Keratinocyte (primary cell): ENCODE measurements around the gene PTRHD1.

Experiments used
- EZH2 ChIP-seq: IDR thresholded peaks from one replicate; pipeline ENCODE4 v1.6.1; 2012; ENCODE audit warnings: inconsistent platforms, mild to moderate bottlenecking, low read length, moderate library complexity
- TF ChIP-seq, protein P1 (sequence below), 3 experiments: IDR thresholded peaks in 1 of 3; conservative IDR thresholded peaks in 1 of 3; optimal IDR thresholded peaks in 1 of 3; 2 replicates in 2 of 3; 3 replicates in 1 of 3; pipeline versions ENCODE3 to v1.5.1; 2011; ENCODE audit warnings: low read length in 3 of 3, mild to moderate bottlenecking in 3 of 3, moderate library complexity in 2 of 3, control low read depth in 1 of 3, inconsistent platforms in 1 of 3; ENCODE audit not compliant: insufficient read depth in 2 of 3; ENCODE audit errors: extremely low read depth in 1 of 3

DNA sequence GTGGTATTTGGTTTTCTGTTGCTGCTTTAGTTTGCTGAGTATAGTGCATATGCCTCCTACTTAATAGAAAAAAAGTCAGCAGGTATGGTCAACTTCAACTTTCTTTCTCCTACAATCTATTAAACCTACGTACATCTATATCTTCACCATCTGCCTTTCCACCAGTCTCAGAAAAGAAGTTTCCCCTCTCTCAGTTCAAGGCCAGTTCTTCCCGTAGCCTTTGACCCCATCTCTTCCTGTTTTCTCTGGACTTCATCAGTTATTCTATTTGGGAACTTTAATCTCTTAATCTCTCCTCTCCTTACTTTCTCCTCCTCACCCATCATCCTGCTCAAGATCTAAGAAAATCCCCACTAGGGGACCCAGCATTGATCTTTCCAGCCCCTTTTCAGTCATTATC, 5.7 kb downstream of the PTRHD1 start:
- TF ChIP-seq, protein P1, sequence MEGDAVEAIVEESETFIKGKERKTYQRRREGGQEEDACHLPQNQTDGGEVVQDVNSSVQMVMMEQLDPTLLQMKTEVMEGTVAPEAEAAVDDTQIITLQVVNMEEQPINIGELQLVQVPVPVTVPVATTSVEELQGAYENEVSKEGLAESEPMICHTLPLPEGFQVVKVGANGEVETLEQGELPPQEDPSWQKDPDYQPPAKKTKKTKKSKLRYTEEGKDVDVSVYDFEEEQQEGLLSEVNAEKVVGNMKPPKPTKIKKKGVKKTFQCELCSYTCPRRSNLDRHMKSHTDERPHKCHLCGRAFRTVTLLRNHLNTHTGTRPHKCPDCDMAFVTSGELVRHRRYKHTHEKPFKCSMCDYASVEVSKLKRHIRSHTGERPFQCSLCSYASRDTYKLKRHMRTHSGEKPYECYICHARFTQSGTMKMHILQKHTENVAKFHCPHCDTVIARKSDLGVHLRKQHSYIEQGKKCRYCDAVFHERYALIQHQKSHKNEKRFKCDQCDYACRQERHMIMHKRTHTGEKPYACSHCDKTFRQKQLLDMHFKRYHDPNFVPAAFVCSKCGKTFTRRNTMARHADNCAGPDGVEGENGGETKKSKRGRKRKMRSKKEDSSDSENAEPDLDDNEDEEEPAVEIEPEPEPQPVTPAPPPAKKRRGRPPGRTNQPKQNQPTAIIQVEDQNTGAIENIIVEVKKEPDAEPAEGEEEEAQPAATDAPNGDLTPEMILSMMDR (optimal IDR thresholded peaks at IDR 0.05 in 1 of 3, IDR thresholded peaks at IDR 0.05 in 1 of 3, conservative IDR thresholded peaks at IDR 0.05 in 1 of 3; ENCODE audit: extremely low read depth in 1 of 3, insufficient read depth in 2 of 3, low read length in 3 of 3): no peak
- TF ChIP-seq EZH2: no peak
